Stimulated activated naive CD8-positive, alpha-beta T cell treated with anti-CD3 and anti-CD28 coated beads, Interleukin-15, Interleukin-2, amounts not matched to agents 100 ng/mL and 50 ng/mL, for 24 hours (primary cell): ENCODE data around the gene STXBP1.

Source experiments
- H3K27ac Mint-ChIP-seq: one replicate; pipeline ENCODE4 v1.8.0; 2021; ENCODE audit warnings: mild to moderate bottlenecking, mixed read lengths
- H3K27me3 Mint-ChIP-seq: one replicate; pipeline ENCODE4 v1.8.0; 2021; ENCODE audit warnings: mixed read lengths
- H3K36me3 Mint-ChIP-seq: one replicate; pipeline ENCODE4 v1.8.0; 2021; ENCODE audit warnings: low read depth, mixed read lengths
- H3K4me1 Mint-ChIP-seq: one replicate; pipeline ENCODE4 v1.8.0; 2021; ENCODE audit warnings: low read depth, mixed read lengths
- H3K4me3 Mint-ChIP-seq: one replicate; pipeline ENCODE4 v1.8.0; 2021; ENCODE audit warnings: mild to moderate bottlenecking, mixed read lengths
- H3K9me3 Mint-ChIP-seq: one replicate; pipeline ENCODE4 v1.8.0; 2021; ENCODE audit warnings: mixed read lengths

STXBP1 gene

GRCh38 chr9:127730799-127731410 is 118.8 kb downstream of the STXBP1 start:
- Mint-ChIP-seq H3K27me3 (no peaks in the 10 kb centered on the region), H3K36me3 (peaks cover 5% of the 10 kb centered on the region), H3K4me3 (no peak overlapping the region), H3K4me1 (peaks cover 17% of the 10 kb centered on the region), H3K9me3 (no peaks in the 10 kb centered on the region), H3K27ac (no peak overlapping the region)

DNA sequence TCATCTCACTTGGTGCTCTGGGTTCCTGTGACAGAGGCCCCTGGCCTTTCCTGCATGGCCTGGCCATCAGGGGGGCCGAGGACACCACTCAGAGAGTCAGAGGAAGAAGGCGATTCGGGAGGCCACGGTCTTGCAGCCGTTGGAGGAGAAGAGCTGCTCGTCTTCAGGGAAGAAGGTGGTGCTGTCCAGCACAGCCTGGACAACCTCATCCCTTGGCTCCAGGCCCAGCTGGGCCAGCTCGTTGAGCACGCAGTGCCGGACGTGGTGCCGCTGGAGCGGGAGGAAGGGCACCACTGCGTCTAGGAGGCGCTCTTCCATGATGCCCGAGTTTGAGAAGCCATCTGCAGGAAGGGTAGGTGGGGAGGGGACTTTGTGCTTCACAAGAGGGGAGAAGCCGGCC is 119.9 kb downstream of the STXBP1 start:
- peaks cover 17% of the 10 kb centered on the region for H3K4me1 Mint-ChIP-seq
- no peak overlapping the region for H3K27ac Mint-ChIP-seq
- no peaks in the 10 kb centered on the region for H3K9me3 Mint-ChIP-seq
- H3K4me3 Mint-ChIP-seq, result no peak overlapping the region
- no peaks in the 10 kb centered on the region for H3K27me3 Mint-ChIP-seq
- peaks cover 5% of the 10 kb centered on the region for H3K36me3 Mint-ChIP-seq

GRCh38 chr9:127732444-127732843 is 120.4 kb downstream of the STXBP1 start:
- Mint-ChIP-seq H3K27ac (no peak overlapping the region), H3K36me3 (peaks cover 5% of the 10 kb centered on the region), H3K9me3 (no peaks in the 10 kb centered on the region), H3K4me3 (no peak overlapping the region), H3K4me1 (peaks cover 17% of the 10 kb centered on the region), H3K27me3 (no peaks in the 10 kb centered on the region)

- H3K9me3 Mint-ChIP-seq, result no peaks in the 10 kb centered on the region
- peaks cover 12% of the 10 kb centered on the region for H3K36me3 Mint-ChIP-seq
- no peaks in the 10 kb centered on the region for H3K27me3 Mint-ChIP-seq
- H3K27ac Mint-ChIP-seq, result peak overlapping the region; percentile 72
- peaks cover 17% of the 10 kb centered on the region for H3K4me1 Mint-ChIP-seq
- H3K4me3 Mint-ChIP-seq, result peak overlapping the region; percentile 80
These were observed 121.5 kb downstream of the STXBP1 start for GRCh38 chr9:127733614-127734013.

GRCh38 chr9:127734247-127734746 is 122.2 kb downstream of the STXBP1 start:
- Mint-ChIP-seq H3K4me3 (peak overlapping the region; percentile 80), H3K27ac (peak overlapping the region; percentile 72), H3K36me3 (peaks cover 12% of the 10 kb centered on the region), H3K9me3 (no peaks in the 10 kb centered on the region), H3K4me1 (peaks cover 17% of the 10 kb centered on the region), H3K27me3 (no peaks in the 10 kb centered on the region)

DNA sequence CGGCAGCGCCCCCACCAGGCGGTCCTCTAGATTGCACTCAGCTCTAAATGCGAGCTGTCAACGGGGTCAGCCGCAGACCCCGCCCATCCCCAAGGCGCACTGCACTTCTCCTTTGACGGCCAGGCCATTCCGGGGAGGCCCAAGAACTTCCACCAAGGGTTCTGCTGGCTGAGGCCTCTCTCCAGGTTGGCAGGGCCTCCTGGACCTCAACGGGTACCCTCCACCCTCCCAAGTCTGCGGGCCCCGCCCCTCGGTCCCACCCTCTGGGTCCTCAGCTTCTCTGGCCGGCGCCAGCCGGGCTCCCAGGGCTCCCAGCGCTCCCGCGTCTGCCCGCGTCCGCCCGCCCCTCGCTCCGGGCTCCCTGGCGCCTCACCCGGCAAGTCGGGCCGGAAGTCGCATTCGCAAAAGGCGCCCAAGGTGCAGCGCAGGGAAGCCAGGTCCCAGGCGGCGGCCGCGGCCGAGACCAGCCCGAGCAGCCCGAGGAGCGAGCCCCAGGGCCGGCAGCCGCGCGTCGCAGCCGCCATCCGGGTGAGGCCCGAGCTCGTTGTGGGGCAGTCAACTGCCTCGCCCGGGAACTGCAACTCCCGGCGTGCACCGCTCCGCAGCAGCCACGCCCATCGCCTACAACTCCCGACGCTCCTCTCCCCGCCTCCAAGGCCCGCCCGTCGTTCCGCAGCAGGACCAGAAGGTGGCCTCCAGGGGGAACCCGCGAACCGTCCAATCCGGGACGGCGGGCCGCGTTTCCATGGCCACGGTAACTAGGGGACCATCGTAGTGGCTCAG is 122.9 kb downstream of the STXBP1 start, which contains the start of gene TOR2A:
Gene TOR2A, minus strand, starts transcription at position 548 of the 783 bp plus-strand sequence. Its CDS starts 24 bp downstream, at position 524.
- Mint-ChIP-seq H3K9me3 (no peaks in the 10 kb centered on the region), H3K4me1 (peaks cover 17% of the 10 kb centered on the region), H3K27ac (peak within 1 kb of the TSS; percentile 73), H3K27me3 (no peaks in the 10 kb centered on the region), H3K36me3 (peaks cover 12% of the 10 kb centered on the region), H3K4me3 (peak within 1 kb of the TSS; percentile 80)

DNA sequence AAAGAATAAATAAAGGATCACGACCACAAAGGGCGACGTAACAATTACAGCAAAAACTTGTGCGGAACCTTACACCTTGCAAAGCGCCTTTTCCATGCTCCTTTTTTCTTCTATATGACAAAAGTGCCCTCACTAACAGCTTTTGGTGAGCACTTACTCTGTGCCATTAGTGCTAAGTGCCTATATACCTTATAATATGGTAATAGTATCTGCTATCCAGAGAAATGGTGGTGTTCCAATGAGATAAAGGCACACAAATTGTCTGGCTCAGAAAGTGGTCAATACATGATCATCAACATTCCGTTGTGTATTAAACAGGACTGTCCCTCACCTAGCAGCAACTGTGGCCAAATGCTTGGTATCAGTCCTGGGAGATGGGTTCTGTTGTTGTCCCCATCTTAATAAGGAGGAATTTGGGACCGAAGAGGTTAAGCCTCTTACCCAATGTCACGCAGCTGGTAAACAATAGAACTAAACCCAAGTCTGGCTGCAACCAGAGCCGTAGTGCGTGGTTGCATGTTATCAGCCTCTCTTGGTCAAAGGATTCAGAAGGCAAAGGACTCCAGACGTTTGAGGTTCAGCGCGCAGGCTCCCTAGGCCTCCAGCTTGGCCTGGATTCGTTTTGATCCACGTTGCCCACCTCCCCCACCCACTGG is 123.6 kb downstream of the STXBP1 start:
- no peaks in the 10 kb centered on the region for H3K9me3 Mint-ChIP-seq
- no peaks in the 10 kb centered on the region for H3K27me3 Mint-ChIP-seq
- peak overlapping the region; percentile 73 for H3K27ac Mint-ChIP-seq
- peaks cover 17% of the 10 kb centered on the region for H3K4me1 Mint-ChIP-seq
- peak overlapping the region; percentile 80 for H3K4me3 Mint-ChIP-seq
- H3K36me3 Mint-ChIP-seq, result peaks cover 12% of the 10 kb centered on the region

- Mint-ChIP-seq H3K9me3 (no peaks in the 10 kb centered on the region), H3K4me3 (no peak overlapping the region), H3K27ac (no peak overlapping the region), H3K4me1 (peaks cover 16% of the 10 kb centered on the region), H3K27me3 (no peaks in the 10 kb centered on the region), H3K36me3 (peaks cover 16% of the 10 kb centered on the region)
These were observed 126.6 kb downstream of the STXBP1 start for GRCh38 chr9:127738666-127739065.

DNA sequence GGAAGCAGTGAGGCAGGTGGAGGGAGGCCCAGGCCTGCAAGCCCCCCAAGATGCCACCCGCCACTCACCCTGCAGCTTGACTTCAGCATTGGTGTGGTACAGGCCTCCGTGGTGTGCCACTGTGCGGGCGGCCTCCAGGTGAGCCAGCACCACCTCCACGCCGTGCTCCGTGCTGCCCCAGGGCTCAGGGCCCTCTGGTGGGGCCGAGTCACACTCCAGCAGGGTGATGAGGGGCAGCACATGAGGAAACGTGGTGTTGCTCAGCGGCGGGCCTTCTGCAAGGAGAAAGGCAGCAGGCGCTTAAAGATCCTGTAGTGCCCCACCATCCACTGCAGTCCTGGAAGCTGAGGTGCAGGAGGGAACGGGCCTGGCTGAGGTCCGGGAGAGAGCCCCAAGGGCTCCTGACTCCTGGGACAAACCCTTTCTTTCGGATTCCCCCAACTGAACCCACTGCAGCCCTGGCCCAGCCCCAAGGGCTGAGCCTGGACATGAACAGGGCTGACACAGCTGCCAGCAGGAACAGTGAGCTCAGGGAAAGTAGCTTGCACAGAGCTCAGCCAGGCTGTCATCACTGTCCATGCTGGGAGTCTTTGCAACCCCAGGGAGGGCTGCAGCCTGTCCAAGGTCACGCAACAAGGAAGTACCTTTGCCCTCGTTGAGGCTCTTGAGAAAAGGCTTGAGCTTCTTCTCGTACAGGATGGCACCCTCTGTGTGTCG is 127.7 kb downstream of the STXBP1 start:
- Mint-ChIP-seq H3K4me1 (peaks cover 7% of the 10 kb centered on the region), H3K9me3 (no peaks in the 10 kb centered on the region), H3K36me3 (peaks cover 16% of the 10 kb centered on the region), H3K27me3 (no peaks in the 10 kb centered on the region), H3K27ac (no peak overlapping the region), H3K4me3 (no peak overlapping the region)

- Mint-ChIP-seq H3K36me3 (peaks cover 21% of the 10 kb centered on the region), H3K4me3 (no peak overlapping the region), H3K9me3 (no peaks in the 10 kb centered on the region), H3K4me1 (peaks cover 7% of the 10 kb centered on the region), H3K27me3 (no peaks in the 10 kb centered on the region), H3K27ac (no peak overlapping the region)
These were observed 129.9 kb downstream of the STXBP1 start for GRCh38 chr9:127741831-127742434.
